OCI-LY7 (cell line): ENCODE measurements around the gene EXOC5.

Experiments
- CTCF ChIP-seq: fragments of 200-600 bp; sonication (generic); conservative IDR thresholded peaks from 2 replicates; pipeline ENCODE4 v1.5.1; 2014; ENCODE audit warnings: mild to moderate bottlenecking, antibody characterized with exemption, low read length, moderate library complexity, mixed read lengths
- EZH2phosphoT487 ChIP-seq: fragments of 200-600 bp; sonication (generic); IDR thresholded peaks from 2 replicates; pipeline ENCODE4 v1.6.1; 2018; ENCODE audit warnings: low read depth, borderline replicate concordance, mild to moderate bottlenecking, mixed run types, antibody characterized with exemption, low read length, moderate library complexity, mixed read lengths

DNA sequence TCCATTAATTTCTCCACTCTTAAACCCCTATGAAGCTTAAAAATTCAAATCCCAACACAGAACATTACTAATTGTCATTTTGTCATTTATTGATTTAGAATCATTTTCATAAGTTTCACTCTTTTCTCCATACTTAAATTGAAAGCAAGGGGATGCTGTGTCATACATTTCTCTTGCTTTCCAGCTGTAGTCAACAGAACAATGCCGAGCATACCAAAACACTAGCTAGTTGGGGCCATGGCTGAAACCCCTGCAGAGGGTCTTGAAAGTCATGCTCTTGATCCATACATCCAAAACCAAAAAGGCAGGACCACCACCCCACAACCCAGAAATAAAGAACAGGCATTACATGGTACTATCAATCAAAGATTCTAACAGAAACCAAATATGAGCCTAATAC, 9.0 kb downstream of the EXOC5 start:
- no peak for TF ChIP-seq CTCF
- no peak for TF ChIP-seq EZH2phosphoT487
